ENCODE data around the gene P2RY14.

P2RY14 gene

GRCh38 chr3:151210676-151211381 lies 67.5 kb downstream of the P2RY14 start:
- TF ChIP-seq CTCF (IDR thresholded peaks at IDR 0.05; ENCODE audit: insufficient read depth, low read depth, low read length, missing control alignments) = no peak
- no peak for DNase-seq (ENCODE audit: low read depth)
- H3K4me3 ChIP-seq (ENCODE audit: low read length) = no peak overlapping the region

- H3K4me3 ChIP-seq (ENCODE audit: low read length) = no peak overlapping the region
- no peak for DNase-seq (ENCODE audit: low read depth)
- no peak for TF ChIP-seq CTCF (IDR thresholded peaks at IDR 0.05; ENCODE audit: insufficient read depth, low read depth, low read length, missing control alignments)
These were observed 68.7 kb downstream of the P2RY14 start for GRCh38 chr3:151209654-151210053.

GRCh38 chr3:151206201-151206600 lies 72.1 kb downstream of the P2RY14 start:
- H3K4me3 ChIP-seq (ENCODE audit: low read length) = no peak overlapping the region
- TF ChIP-seq CTCF (IDR thresholded peaks at IDR 0.05; ENCODE audit: insufficient read depth, low read depth, low read length, missing control alignments) = no peak
- DNase-seq (ENCODE audit: low read depth) = no peak

GRCh38 chr3:151205482-151205881 lies 72.9 kb downstream of the P2RY14 start:
- no peak overlapping the region for H3K4me3 ChIP-seq (ENCODE audit: low read length)
- no peak for DNase-seq (ENCODE audit: low read depth)

GRCh38 chr3:151204530-151205402 lies 73.6 kb downstream of the P2RY14 start:
- no peak for DNase-seq (ENCODE audit: low read depth)
- H3K4me3 ChIP-seq (ENCODE audit: low read length) = no peak overlapping the region
- TF ChIP-seq CTCF (IDR thresholded peaks at IDR 0.05; ENCODE audit: insufficient read depth, low read depth, low read length, missing control alignments) = no peak

More at GRCh38 chr3:151205482-151205881, 72.9 kb downstream of the P2RY14 start:
- no peak for TF ChIP-seq CTCF (IDR thresholded peaks at IDR 0.05; ENCODE audit: insufficient read depth, low read depth, low read length, missing control alignments)

GRCh38 chr3:151203051-151203420 lies 75.3 kb downstream of the P2RY14 start, which contains the start of gene GPR171:
Gene GPR171, minus strand, starts transcription at chr3:151203216. Its CDS starts 3,830 bp downstream, at chr3:151199386.
- H3K4me3 ChIP-seq (ENCODE audit: low read length) = no peak within 1 kb of the TSS
- no peak for TF ChIP-seq CTCF (IDR thresholded peaks at IDR 0.05; ENCODE audit: insufficient read depth, low read depth, low read length, missing control alignments)
- DNase-seq (ENCODE audit: low read depth) = no peak
